Liver (tissue), 3 donors: ENCODE data around the gene WSCD2.

Source experiments
- CTCF ChIP-seq: fragments of 150-350 bp; IDR thresholded peaks from 2 replicates; pipeline ENCODE4 v1.5.1; 2017; ENCODE audit warnings: improper control_type of control experiment, low read depth, low read length; ENCODE audit not compliant: missing input control
- EGR1 ChIP-seq, 2 donors: IDR thresholded peaks; 2 replicates each; pipeline ENCODE4 v1.6.1; 2016 to 2018; ENCODE audit warnings: antibody characterized with exemption in 2 of 2, low read depth in 2 of 2
- GABPA ChIP-seq, 2 donors: IDR thresholded peaks in 1 of 2; conservative IDR thresholded peaks in 1 of 2; 2 replicates each; pipeline ENCODE4 v1.6.1; 2016; ENCODE audit warnings: antibody characterized with exemption in 2 of 2, mild to moderate bottlenecking in 1 of 2, moderate library complexity in 1 of 2
- HNF4A ChIP-seq, 2 donors: conservative IDR thresholded peaks; 2 replicates each; pipeline ENCODE4 v1.6.1; 2016; ENCODE audit warnings: antibody characterized with exemption in 2 of 2, mild to moderate bottlenecking in 2 of 2
- JUND ChIP-seq, 2 donors: IDR thresholded peaks; 2 replicates each; pipeline ENCODE4 v1.6.1; 2016; ENCODE audit warnings: antibody characterized with exemption in 2 of 2
- MAX ChIP-seq: IDR thresholded peaks from 2 replicates; pipeline ENCODE4 v1.6.1; 2016; ENCODE audit warnings: antibody characterized with exemption
- RAD21 ChIP-seq, 2 donors: IDR thresholded peaks; 2 replicates each; pipeline ENCODE4 v1.6.1; 2016; ENCODE audit warnings: antibody characterized with exemption in 2 of 2, mild to moderate bottlenecking in 2 of 2
- REST ChIP-seq: IDR thresholded peaks from 2 replicates; pipeline ENCODE4 v1.6.1; 2016; ENCODE audit warnings: antibody characterized with exemption, mild to moderate bottlenecking
- RXRA ChIP-seq, 2 donors: IDR thresholded peaks; 2 replicates each; pipeline ENCODE4 v1.6.1; 2017 to 2018; ENCODE audit warnings: antibody characterized with exemption in 2 of 2, mild to moderate bottlenecking in 1 of 2
- SP1 ChIP-seq: IDR thresholded peaks from 2 replicates; pipeline ENCODE4 v1.6.1; 2018; ENCODE audit warnings: antibody characterized with exemption, mild to moderate bottlenecking
- TAF1 ChIP-seq: conservative IDR thresholded peaks from 2 replicates; pipeline ENCODE4 v1.6.1; 2016; ENCODE audit warnings: antibody characterized with exemption, mild to moderate bottlenecking
- YY1 ChIP-seq: IDR thresholded peaks from 2 replicates; pipeline ENCODE4 v1.6.1; 2016; ENCODE audit warnings: antibody characterized with exemption, mild to moderate bottlenecking
- ZBTB33 ChIP-seq: IDR thresholded peaks from 2 replicates; pipeline ENCODE4 v1.6.1; 2016; ENCODE audit warnings: antibody characterized with exemption
- donor health status: healthy.
- donor health status: healthy.

- TF ChIP-seq CTCF (no peak), GABPA (IDR thresholded peaks at IDR 0.05 in 1 of 2, conservative IDR thresholded peaks at IDR 0.05 in 1 of 2) (no peak), MAX (no peak), RAD21 (IDR thresholded peaks at IDR 0.05) (no peak), ZBTB33 (no peak), EGR1 (IDR thresholded peaks at IDR 0.05; ENCODE audit: low read depth in 2 of 2) (no peak), HNF4A (conservative IDR thresholded peaks at IDR 0.05) (no peak), TAF1 (no peak), YY1 (no peak), JUND (IDR thresholded peaks at IDR 0.05) (no peak), REST (no peak), RXRA (IDR thresholded peaks at IDR 0.05) (no peak), SP1 (no peak)
Observed at GRCh38 chr12:108106599-108106998, 22.5 kb upstream of the WSCD2 start.
